22Rv1 (cell line): ENCODE measurements around the gene TBPL2.

Experiments
- H3K27ac ChIP-seq: fragments of 450-650 bp; 2 replicates; pipeline ENCODE4 v1.5.1; 2017
- CTCF ChIP-seq: fragments of 450-650 bp; IDR thresholded peaks from 2 replicates; pipeline ENCODE4 v1.5.1; 2017; ENCODE audit warnings: mild to moderate bottlenecking
- ZFX ChIP-seq: fragments of 450-650 bp; IDR thresholded peaks from 2 replicates; pipeline ENCODE4 v1.6.1; 2017; ENCODE audit warnings: antibody characterized with exemption, borderline replicate concordance

The TBPL2 gene

DNA sequence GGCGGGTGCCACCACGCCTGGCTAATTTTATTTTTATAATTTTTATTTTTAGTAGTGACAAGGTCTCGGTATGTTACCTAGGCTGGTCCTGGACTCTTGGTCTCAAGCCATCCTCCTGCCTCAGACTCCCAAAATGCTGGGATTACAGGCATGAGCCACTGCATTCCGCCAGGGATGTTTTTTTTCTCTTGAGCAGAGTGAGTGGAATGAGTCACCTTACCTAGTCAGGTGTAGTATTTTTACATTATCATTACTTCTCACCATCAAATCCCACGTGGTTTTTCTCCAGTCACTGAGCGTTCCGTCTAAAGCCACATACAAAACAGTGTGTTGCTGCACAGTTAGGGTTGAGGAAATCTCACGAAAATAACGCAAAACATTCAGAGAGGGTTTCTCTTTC is 870 bp upstream of the TBPL2 start:
- no peak overlapping the region for H3K27ac ChIP-seq
- TF ChIP-seq ZFX (no peak), CTCF (no peak)

DNA sequence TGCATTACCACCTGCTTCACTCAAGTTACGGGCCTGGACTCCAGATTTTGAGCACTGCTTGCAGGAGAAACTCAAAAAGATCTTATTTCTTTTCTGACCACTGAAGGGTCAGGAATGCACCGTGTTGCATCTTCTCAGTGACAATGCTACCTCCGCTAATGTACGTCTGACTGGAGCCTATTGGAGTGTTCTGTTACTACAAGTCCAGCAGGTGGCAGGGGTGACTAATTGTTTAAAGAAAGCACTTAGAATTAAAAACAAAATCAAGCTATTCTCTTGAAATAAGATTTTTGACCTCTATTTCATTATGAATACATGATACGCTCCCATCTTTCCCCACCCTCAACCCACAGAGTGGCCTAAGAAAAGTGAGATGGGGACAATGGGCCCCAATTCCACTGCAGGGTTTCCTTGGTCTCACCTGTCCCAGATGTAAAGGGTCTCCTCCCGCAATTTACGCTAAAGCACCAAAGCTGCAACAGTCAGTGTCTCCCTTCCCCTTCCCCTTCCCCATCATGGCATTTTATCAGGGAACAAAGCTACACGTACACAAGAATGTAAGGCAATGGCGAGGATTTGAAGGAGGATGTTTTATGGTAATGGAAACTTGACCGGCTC is 2.2 kb downstream of the TBPL2 start:
- H3K27ac ChIP-seq: no peak overlapping the region

GRCh38 chr14:55436931-55437330 is 3.5 kb downstream of the TBPL2 start:
- TF ChIP-seq ZFX: no peak
- TF ChIP-seq CTCF: no peak
- no peak overlapping the region for H3K27ac ChIP-seq

More for the DNA sequence above, 2.2 kb downstream of the TBPL2 start:
- TF ChIP-seq CTCF: peak; percentile 80
- TF ChIP-seq ZFX: no peak

GRCh38 chr14:55436519-55436918 is 3.9 kb downstream of the TBPL2 start:
- no peak for TF ChIP-seq ZFX
- no peak for TF ChIP-seq CTCF
- no peak overlapping the region for H3K27ac ChIP-seq

DNA sequence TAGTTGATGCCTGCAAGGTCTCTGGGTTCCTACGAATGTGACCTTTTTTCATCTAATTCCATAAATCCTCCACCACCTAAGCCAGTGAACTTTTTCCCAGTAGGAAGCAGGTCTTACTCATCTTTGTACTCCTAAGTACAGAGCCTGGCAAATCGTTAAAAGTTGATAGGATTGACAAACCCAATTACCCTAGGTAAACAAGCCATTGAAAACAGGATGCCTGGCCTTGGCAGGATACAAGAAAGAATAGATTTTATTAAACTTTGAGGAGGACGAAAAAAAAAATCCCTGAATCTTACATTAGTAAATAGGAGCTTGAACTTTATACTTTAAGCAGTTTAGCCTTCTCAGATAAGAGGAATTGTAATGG is 5.6 kb downstream of the TBPL2 start:
- TF ChIP-seq ZFX (no peak), CTCF (no peak)
- H3K27ac ChIP-seq: no peak overlapping the region

DNA sequence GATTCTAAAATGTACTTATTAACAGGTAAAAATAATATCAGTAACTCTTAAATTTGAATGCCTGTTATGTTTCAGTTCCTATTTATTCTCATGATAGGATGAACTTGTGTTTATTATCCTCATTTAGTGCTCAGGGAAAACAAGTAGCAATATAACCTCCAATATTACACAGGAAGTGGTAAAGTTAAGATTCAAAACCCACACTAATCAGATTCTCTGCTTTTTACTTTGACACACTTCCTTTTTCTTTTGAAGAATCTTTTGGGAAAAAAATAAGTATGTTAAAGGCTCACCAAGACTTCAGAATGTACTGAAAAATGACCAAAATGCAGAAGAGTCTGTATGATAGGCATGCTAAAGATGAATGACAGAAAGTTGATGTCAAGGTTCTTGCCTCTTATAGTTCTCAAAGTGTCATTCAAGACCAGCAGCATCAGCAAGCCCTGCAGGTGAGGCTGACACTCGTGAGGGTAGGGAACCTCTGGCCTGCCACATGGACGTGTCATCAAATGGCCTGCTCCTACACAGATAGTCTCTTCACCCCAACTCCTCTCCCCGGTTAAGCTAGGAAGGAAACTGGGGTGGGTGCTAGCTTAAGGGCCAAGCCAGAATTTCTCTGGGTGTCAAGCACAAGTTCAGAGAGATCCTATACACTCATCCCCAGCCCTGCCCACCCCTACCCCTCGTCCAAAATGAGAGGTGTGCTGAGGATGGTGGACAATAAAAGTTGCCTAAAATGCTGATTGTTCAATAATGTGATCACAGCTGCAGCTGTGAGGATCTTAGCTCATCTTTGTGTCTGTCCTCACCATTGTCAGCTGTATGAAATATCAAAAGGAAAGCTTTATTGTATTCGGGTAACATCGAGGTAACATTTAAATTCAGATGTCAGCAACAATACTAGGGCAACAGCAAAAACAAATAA is 6.3 kb downstream of the TBPL2 start:
- TF ChIP-seq CTCF: no peak
- TF ChIP-seq ZFX: no peak
- no peak overlapping the region for H3K27ac ChIP-seq

DNA sequence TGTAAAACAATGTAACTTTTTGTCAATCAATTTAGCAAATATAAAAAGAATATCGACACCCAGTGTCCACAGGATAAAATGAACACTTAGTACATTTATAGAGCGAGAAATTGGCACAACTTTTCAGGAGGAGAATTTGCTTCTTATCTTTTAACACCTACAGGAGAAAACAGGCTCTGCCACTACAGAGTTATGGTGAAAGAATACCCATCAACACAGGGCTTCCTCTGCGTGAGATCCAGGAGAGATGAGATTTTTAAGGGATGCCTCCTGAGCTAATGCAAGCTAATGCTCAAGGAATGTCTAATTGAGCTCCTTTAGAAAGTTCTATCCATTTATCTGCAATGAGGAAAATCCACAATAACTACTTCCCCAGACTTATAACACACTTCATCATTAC is 7.8 kb downstream of the TBPL2 start:
- TF ChIP-seq ZFX: no peak
- TF ChIP-seq CTCF: no peak
- H3K27ac ChIP-seq: no peak overlapping the region
